BLaER1 treated with 17β-estradiol and CSF1 and Interleukin-3, amounts not matched to agents 10 nM and 100 nM (cell line): Measurements from ENCODE around the gene PITPNM3.

Source experiments
- H3K27ac ChIP-seq, 11 experiments: shearing (Covaris generic); formaldehyde crosslinking; 2 replicates each; pipeline ENCODE4 v1.8.1; 2022
- H3K27me3 ChIP-seq, 11 experiments: shearing (Covaris generic); formaldehyde crosslinking; 2 replicates each; pipeline ENCODE4 v1.8.1; 2022
- H3K36me3 ChIP-seq, 11 experiments: shearing (Covaris generic); formaldehyde crosslinking; 2 replicates each; pipeline ENCODE4 v1.8.1; 2022
- H3K4me1 ChIP-seq, 10 experiments: shearing (Covaris generic); formaldehyde crosslinking; 2 replicates each; pipeline ENCODE4 v1.8.1; 2022
- H3K4me2 ChIP-seq, 11 experiments: shearing (Covaris generic); formaldehyde crosslinking; 2 replicates each; pipeline ENCODE4 v1.8.1; 2022
- H3K4me3 ChIP-seq, 10 experiments: shearing (Covaris generic); formaldehyde crosslinking; 2 replicates each; pipeline ENCODE4 v1.8.1; 2022
- H3K9ac ChIP-seq, 11 experiments: shearing (Covaris generic); formaldehyde crosslinking; 2 replicates each; pipeline ENCODE4 v1.8.1; 2022
- H3K9me3 ChIP-seq, 11 experiments: shearing (Covaris generic); formaldehyde crosslinking; replicated peaks in 1 of 11; 2 replicates each; pipeline ENCODE4 v1.8.1; 2022
- H4K20me1 ChIP-seq, 11 experiments: shearing (Covaris generic); formaldehyde crosslinking; 2 replicates each; pipeline ENCODE4 v1.8.1; 2022
- Cebpa-rat ChIP-seq, 11 experiments: shearing (Covaris generic); IDR thresholded peaks; 2 replicates each; pipeline ENCODE4 v1.8.1; 2022

The PITPNM3 gene

GRCh38 chr17:6452471-6453266 lies 103.7 kb downstream of the PITPNM3 start:
- Histone ChIP-seq H3K36me3 (peaks cover 0 to 29% (median 26%) of the 10 kb centered on the region in 11 experiments; a peak in 18 of 22 replicates), H3K27ac (no peak overlapping the region), H4K20me1 (peaks cover 0 to 65% (median 30%) of the 10 kb centered on the region in 11 experiments; a peak in 15 of 22 replicates), H3K9me3 (no peaks in the 10 kb centered on the region), H3K9ac (peak overlapping the region in 1 of 11 experiments; percentile 10; a peak in 1 of 22 replicates), H3K4me3 (no peak overlapping the region), H3K27me3 (peaks cover 0 to 37% (median 5%) of the 10 kb centered on the region in 11 experiments; a peak in 11 of 22 replicates), H3K4me2 (peak overlapping the region in 9 of 11 experiments; percentile 46 to 68 (median 61); a peak in 18 of 22 replicates), H3K4me1 (peaks cover 26 to 83% (median 74%) of the 10 kb centered on the region in 10 experiments)
- TF ChIP-seq Cebpa-rat (IDR thresholded peaks at IDR 0.05), result no peak

GRCh38 chr17:6450926-6451832 lies 105.2 kb downstream of the PITPNM3 start:
- Histone ChIP-seq H3K27ac (peak overlapping the region in 2 of 11 experiments; percentile 13 to 38; a peak in 2 of 22 replicates), H3K27me3 (peaks cover 0 to 33% (median 5%) of the 10 kb centered on the region in 11 experiments; a peak in 11 of 22 replicates), H3K4me3 (no peak overlapping the region), H4K20me1 (peaks cover 0 to 80% (median 30%) of the 10 kb centered on the region in 11 experiments; a peak in 15 of 22 replicates), H3K4me1 (peaks cover 11 to 73% (median 64%) of the 10 kb centered on the region in 10 experiments; a peak in 19 of 20 replicates), H3K4me2 (peak overlapping the region in 9 of 11 experiments; percentile 22 to 67 (median 52); a peak in 18 of 22 replicates), H3K36me3 (peaks cover 0 to 44% (median 41%) of the 10 kb centered on the region in 11 experiments; a peak in 18 of 22 replicates), H3K9me3 (no peaks in the 10 kb centered on the region), H3K9ac (no peak overlapping the region; a peak in 1 of 22 replicates)
- TF ChIP-seq Cebpa-rat (IDR thresholded peaks at IDR 0.05), result no peak

- Histone ChIP-seq H3K4me3 (no peak overlapping the region), H3K36me3 (peaks cover 0 to 54% (median 48%) of the 10 kb centered on the region in 11 experiments; a peak in 18 of 22 replicates), H3K4me1 (peaks cover 9 to 75% (median 65%) of the 10 kb centered on the region in 10 experiments), H3K9me3 (no peaks in the 10 kb centered on the region), H3K27ac (no peak overlapping the region), H3K4me2 (peak overlapping the region in 6 of 11 experiments; percentile 4 to 67 (median 55); a peak in 5 of 22 replicates), H3K9ac (no peak overlapping the region; a peak in 1 of 22 replicates), H4K20me1 (peaks cover 0 to 79% (median 33%) of the 10 kb centered on the region in 11 experiments; a peak in 15 of 22 replicates), H3K27me3 (peaks cover 0 to 18% (median 0%) of the 10 kb centered on the region in 11 experiments; a peak in 5 of 22 replicates)
- no peak for TF ChIP-seq Cebpa-rat (IDR thresholded peaks at IDR 0.05)
Observed at GRCh38 chr17:6449307-6449706, 107.0 kb downstream of the PITPNM3 start.

- Histone ChIP-seq H3K4me3 (no peak overlapping the region), H3K9me3 (no peaks in the 10 kb centered on the region), H3K4me1 (peaks cover 8 to 71% (median 58%) of the 10 kb centered on the region in 10 experiments), H3K4me2 (no peak overlapping the region), H3K27ac (no peak overlapping the region), H4K20me1 (peaks cover 0 to 71% (median 26%) of the 10 kb centered on the region in 11 experiments; a peak in 14 of 22 replicates), H3K36me3 (peaks cover 0 to 54% (median 48%) of the 10 kb centered on the region in 11 experiments; a peak in 18 of 22 replicates), H3K27me3 (peaks cover 0 to 10% (median 0%) of the 10 kb centered on the region in 11 experiments; a peak in 3 of 22 replicates), H3K9ac (no peak overlapping the region)
- TF ChIP-seq Cebpa-rat (IDR thresholded peaks at IDR 0.05), result no peak
Observed at GRCh38 chr17:6448473-6448872, 107.9 kb downstream of the PITPNM3 start.

GRCh38 chr17:6446516-6447100 lies 109.7 kb downstream of the PITPNM3 start:
- no peak for TF ChIP-seq Cebpa-rat (IDR thresholded peaks at IDR 0.05)
- Histone ChIP-seq H3K27me3 (0 out of 22 replicates have a peak, but pooled peaks cover 0 to 6% (median 0%) of the 10 kb centered on the region in 11 experiments), H3K27ac (no peak overlapping the region), H3K9me3 (no peaks in the 10 kb centered on the region), H3K4me1 (peaks cover 11 to 57% (median 44%) of the 10 kb centered on the region in 10 experiments), H3K36me3 (peaks cover 0 to 54% (median 48%) of the 10 kb centered on the region in 11 experiments; a peak in 18 of 22 replicates), H3K4me3 (no peak overlapping the region), H4K20me1 (peaks cover 0 to 52% (median 17%) of the 10 kb centered on the region in 11 experiments; a peak in 14 of 22 replicates), H3K4me2 (no peak overlapping the region), H3K9ac (no peak overlapping the region)

- no peak for TF ChIP-seq Cebpa-rat (IDR thresholded peaks at IDR 0.05)
- Histone ChIP-seq H3K4me3 (peak overlapping the region; percentile 60 to 82 (median 68)), H3K4me2 (peak overlapping the region; percentile 85 to 100 (median 94)), H3K27me3 (no peaks in the 10 kb centered on the region), H3K27ac (peak overlapping the region in 9 of 11 experiments; percentile 17 to 99 (median 94); a peak in 12 of 22 replicates), H3K9ac (peak overlapping the region; percentile 38 to 95 (median 87); a peak in 20 of 22 replicates), H3K36me3 (peaks cover 0 to 47% (median 43%) of the 10 kb centered on the region in 11 experiments; a peak in 18 of 22 replicates), H4K20me1 (peaks cover 0 to 40% (median 8%) of the 10 kb centered on the region in 11 experiments; a peak in 12 of 22 replicates), H3K4me1 (peaks cover 11 to 38% (median 27%) of the 10 kb centered on the region in 10 experiments), H3K9me3 (no peaks in the 10 kb centered on the region)
Observed at GRCh38 chr17:6444571-6445335, 111.6 kb downstream of the PITPNM3 start.
